CD4-positive, alpha-beta T cell treated with Interleukin-10 for 1 hour (primary cell): ENCODE results near the gene TPD52L2.
"Not testable (repeated sequence)": the region's sequence is repeated elsewhere in the genome, so short reads cannot be mapped to it uniquely, and the experiment has no call there.

Source experiments
- DNase-seq: peaks from one replicate; pipeline ENCODE4 v3.0.0-alpha.2; 2020

Gene TPD52L2

DNA sequence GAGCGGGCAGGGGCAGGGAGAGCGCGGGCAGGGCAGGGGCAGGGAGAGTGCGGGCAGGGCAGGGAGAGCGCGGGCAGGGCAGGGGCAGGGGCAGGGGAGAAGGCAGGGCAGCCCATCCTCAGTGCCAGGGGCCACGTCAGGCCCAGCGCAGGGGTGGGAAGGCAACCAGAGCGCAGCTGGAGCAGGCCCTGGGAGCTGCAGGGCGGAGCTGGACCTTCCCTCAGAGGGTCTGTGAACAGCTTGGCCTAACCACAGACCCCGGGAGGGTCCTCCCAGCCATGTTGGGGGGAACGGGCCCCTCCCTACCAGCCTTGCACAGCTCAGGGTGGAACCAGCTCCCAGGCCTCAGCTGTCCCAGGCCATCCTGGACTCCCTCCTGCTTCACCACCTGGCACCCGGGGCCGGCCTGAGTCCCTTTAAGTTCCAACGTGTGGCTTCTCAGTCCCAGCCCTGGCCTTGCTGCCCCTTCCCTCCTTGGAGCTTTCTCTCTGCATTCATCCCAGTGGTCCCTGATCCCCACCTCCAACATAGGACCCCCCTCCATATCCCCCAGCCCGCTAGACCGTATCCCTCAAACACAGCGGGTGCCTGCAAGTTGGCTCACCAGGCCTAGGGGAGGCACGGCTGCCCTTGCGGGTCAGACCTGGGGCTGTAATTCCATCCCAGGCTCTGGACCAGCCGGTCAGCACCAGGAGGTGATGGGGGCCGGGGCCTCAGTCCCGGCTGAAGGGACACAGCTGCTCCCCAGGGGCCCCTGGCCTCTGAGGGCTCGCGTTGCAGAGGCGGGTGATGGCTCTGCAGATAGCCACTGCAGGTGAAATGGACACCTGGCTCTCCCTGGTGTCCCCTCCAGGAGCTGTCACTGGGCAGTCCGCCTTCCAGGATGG lies 28.4 kb upstream of the TPD52L2 start:
- DNase-seq, result no peak

DNA sequence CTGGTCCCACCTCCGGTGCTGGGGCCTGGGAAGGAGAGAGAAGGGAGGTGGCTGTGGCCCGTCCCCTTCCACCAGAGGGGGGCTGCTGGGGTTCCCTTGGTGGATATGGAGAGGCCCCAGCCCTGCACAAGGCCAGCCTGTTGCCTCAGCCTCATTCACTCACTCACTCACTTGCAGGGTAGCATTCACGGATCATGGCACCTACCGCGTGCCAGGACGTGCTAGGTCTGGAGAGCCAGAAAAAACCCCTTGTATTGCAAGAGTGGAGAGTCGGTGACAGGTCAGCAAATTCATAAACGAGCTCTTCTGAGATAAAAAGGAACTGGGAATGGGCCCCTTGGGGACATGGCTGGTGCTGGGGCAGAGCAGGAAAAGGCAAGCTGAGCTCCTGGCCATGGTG lies 27.6 kb upstream of the TPD52L2 start:
- no peak for DNase-seq

GRCh38 chr20:63839620-63840019 lies 25.4 kb upstream of the TPD52L2 start:
- DNase-seq, result no peak

- no peak for DNase-seq
Measured at GRCh38 chr20:63840405-63840828, 24.7 kb upstream of the TPD52L2 start.

DNA sequence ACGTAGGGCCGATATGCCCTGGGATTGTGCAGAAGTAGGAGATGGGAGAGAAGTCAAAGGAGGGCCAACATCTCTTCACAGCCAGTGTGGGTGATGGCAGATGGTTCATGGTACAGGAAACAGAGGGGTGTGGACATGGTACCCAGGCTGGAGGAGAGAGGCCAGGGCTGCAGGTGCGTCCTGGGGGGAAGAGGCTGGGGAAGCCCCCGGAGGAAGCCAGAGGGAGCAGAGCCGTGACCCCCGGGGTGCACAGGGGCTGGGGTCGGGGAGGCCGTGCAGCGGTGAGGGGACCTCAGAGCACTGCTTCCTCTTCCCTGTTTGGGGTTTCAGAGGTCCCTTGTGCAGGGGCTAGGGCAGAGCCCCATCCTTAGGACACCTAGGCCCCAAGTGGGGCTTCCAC lies 22.8 kb upstream of the TPD52L2 start:
- DNase-seq, result no peak

- no peak for DNase-seq
Measured at GRCh38 chr20:63843222-63843621, 21.8 kb upstream of the TPD52L2 start.

DNA sequence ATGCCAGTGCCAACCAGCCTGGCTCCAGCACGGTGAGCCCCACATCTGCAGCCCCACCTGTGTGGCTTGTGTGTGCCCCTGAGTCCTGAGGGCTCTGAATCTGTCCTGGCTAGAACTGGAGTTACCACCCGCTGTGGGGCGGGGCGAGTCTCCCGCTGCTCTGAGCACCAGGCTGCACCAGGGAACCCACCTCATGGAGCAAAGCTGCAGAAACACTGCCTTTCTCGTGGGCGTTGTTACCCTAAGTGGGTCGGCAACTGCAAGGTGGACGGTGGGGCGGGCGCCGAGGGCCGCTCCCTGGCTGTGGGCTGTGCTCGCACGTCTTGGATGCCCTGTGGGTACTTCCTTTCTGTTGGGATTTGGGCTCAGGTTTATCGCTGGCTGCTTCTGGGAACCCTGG lies 21.3 kb upstream of the TPD52L2 start:
- DNase-seq, result no peak

DNA sequence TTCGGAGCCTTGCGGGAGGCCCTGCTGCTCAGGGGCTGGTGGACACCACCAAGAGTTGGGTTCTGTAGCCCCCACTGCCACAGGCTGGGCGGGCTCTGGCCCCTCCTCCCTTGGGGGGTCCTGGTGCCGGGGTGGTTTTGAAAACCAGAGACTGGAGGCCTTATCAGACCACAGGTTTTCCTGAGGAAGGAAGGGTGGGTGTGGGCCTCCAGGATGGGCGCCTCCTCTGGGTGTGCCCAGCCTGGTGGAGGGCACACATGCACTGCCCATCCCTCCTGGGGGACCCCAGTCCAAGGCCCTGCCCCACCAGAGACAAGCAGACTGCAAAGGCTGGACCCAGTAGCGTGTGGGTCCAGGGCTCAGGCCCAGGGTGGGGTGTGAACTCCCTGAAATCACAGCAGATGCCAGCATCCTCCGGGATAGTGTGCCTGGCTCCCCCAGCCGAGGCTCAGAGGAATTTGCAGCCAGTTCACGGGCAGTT lies 20.5 kb upstream of the TPD52L2 start:
- no peak for DNase-seq

GRCh38 chr20:63846128-63846771 lies 18.8 kb upstream of the TPD52L2 start:
- DNase-seq, result no peak

GRCh38 chr20:63846888-63847236 lies 18.2 kb upstream of the TPD52L2 start:
- DNase-seq, result no peak

DNA sequence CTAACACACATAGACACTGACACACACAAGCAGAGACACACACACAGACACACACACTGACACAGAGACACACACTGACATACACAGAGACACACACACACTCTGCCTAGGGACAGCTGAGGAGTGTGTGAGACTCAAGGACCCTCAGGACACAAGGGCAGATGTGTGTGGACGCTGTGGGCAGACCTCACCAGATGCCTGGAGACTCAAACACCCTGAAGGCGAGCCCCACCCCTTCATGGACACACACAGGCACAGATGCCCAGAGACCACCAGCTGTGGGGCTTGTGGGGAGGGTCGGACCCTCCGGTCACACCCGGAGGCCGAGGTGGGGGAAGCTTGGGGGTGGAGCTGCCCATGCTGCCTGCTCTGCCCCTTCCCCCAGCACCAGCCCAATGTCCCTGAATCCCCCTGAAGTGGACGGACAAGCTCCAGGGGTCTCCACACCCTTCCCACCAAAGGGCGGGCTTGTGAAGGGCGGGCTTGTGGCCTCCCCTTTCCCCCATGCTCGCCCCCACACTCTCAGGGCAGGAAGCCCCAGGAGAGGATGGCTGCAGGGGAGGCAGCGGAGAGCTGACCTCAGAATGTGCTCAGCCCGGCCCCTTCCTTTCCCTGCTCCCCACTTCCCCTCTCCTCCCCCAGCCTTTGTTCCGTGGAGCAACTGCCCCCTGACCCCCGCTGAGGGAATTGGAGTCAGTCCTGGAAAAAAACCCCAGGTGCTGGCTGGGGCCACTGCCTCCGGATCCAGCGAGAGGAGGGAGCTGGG lies 17.6 kb upstream of the TPD52L2 start:
- no peak for DNase-seq

DNA sequence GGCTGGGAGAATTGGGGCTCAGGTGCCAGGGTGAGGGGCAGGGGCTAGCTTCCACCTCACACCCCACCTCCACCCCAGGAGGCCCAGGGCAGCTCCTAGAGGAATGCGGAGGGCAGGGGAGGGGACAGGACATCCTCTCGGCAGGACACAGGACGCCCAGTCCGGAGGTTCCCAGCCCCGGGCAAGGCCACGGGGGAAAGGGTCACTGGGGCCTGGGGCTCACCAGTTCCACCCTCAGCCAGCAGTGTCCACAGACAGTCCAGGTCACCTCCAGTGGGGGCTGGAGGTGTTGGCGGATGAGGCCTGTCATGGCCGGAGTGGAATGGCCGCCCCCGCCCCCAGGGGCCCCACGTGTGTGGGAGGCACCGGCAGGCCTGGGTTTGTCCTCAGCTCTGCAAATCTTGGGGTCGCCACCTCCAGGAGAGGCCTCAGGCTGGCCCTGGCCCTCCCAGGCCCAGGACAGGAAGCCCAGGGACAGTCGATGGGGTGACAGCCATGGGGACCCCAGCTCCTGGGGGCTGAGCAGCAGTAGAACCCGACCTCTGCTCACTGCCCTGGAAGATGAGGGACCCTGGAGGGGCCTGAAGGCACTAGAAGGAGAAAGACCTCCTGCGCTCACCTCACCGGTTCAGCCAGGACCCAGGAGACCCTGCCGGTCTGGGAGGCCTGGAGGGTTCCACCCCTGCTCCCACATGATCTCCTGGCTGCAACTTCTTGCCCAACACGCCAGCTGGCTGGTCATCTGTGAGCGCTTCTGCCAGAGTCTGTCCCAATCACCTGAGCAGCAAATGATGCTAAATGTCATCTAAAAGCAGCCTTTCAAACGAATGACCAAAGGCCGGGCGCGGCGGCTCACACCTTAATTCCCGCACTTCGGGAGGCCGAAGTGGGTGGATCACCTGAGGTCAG lies 16.8 kb upstream of the TPD52L2 start:
- DNase-seq, result no peak

DNA sequence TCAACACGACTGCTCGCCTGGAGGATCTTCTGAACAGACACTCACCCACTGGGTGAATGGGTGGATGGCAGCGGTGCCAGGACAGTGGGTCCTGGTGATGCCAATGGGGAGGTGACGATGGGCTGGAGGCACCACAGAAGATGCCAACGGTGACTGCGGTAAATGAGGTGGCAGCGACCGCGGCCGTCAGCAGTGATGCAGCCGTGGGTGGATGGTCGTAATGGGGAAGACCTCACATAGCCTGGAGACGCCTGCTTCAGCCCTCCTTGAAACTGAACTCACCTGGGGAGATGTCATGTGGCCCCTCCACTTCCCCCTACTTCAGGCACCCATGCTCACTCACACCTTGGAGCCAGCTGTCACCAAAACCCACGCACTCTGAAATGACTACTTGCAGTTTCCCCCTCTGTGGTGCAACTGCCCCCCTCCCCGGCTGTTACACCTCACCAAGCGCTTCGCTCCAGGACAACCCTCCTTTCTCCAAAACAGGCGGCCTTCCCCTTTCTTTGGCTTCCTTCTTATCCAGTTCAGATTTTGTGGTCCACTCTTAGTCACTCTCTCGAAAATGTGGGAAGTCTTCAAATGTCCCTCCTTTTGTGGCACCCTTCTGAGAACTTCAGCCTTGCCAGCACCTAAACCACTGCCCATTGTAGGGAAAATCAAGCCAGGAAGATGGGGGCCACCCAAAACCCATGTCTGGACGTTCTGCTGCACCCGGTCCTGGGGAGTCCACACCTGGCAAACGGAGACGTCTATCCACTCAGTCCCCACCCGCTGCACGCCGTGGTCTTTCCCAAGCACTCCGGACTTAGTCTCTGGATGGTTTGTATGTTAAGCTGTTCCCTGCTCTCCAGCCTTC lies 14.2 kb upstream of the TPD52L2 start:
- no peak for DNase-seq

GRCh38 chr20:63851548-63851943 lies 13.5 kb upstream of the TPD52L2 start:
- DNase-seq, result not testable (repeated sequence)

DNA sequence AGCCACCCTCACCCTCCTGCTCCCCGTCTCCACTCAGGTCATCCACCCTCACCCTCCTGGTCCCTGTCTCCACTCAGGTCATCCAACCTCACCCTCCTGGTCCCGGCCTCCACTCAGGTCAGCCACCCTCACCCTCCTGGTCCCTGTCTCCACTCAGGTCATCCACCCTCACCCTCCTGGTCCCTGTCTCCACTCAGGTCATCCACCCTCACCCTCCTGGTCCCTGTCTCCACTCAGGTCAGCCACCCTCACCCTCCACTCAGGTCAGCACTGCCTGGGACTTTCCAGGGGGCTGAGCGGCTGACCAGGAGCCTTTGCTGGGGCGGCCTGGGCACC lies 11.4 kb upstream of the TPD52L2 start:
- not testable (repeated sequence) for DNase-seq

DNA sequence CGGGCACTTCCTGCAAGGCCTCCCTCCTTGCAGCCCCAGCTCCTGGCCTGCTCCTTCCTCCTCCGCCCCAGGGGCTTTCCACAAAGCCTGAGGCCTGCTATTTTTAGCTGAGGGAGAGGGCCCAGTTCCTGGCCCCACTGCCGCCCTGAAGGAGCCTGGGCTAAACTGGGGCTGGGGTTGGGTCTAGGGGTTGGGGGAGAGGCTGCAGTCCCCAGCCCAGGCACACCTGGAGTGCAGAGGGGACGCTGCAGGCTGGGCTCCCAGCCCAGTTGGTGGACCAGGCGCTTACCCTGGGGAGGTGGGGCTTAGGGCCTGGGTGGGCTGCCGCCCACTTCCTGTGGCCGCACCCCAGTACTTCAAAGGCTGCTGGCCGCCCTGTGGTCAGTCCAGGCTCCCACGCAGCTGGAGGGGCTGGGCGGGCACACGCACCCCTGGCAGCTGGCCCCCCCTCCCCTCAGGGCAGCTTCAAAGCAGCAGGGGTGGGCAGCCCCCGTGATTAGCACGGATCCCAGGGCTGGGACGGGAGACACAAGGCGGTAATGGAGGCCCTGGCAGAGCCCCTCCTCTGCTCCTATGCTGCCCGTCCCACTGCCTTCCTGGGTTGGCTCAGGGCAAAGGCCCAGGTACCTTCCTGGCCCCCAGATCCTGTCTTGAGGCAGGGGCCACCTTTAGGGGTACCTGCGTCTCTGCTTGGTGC lies 10.9 kb upstream of the TPD52L2 start:
- DNase-seq, result no peak

DNA sequence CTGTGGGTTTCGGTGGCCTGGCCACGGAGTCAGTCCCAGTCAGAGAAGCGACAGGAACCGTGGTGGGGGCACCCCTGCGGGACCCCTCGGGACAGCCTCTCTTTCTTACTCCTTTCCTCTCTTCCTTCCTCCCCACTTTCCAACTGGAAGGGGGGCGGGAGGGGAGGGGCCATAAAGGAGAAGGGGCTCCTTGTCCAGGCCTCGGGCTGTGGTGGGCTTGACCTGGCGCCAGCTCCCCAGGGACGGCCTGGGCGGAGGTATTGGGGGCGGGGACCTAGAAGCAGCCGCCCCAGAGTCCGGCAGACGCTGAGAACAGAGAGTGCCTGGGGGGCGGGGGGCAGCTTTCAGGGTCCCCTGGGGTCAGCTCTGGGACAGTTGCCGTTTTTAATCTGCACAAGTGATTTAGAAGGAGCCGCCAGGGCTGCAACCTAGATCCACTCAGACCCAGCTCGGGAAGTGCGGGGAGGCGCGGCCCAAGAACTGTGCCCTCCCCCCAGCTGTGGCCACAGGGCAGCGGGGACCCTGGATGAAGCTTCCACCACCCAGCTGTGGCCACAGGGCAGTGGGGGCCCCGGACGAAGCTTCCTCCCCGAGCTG lies 10.2 kb upstream of the TPD52L2 start:
- no peak for DNase-seq

DNA sequence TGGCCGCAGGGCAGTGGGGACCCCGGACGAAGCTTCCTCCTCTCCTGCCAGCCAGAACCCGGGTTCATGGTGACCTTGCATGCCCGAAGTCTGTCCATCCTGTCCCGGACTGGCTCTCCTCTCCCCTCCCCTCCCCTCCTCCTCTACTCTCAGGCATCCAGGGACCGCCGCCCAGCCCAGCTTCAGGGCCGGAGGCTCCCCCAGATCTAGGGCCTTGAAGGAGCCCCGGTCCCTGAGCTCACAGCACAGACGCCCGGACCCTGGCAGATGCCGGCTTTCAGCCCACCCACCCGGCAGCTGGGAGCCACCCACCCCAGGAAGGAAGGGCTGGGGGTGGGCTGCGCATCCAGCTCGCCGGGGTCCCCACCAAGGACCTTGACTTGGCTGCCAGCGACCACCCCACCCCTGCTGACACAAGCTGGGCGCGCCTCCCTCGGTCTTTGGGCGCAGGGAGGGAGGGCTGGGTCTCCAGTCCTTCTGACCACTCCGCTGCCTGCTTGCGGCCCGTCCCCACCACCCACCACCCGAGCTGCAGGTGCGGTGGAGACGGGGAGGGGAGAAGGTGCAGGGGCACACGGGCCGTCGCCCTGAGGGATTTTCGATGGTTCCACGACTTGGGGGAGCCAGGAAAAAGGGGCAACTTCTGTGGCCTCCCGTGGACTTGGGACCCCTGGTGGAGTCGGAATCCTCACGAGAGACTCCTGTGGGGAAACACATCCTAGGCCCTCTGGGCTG lies 9.5 kb upstream of the TPD52L2 start:
- no peak for DNase-seq

DNA sequence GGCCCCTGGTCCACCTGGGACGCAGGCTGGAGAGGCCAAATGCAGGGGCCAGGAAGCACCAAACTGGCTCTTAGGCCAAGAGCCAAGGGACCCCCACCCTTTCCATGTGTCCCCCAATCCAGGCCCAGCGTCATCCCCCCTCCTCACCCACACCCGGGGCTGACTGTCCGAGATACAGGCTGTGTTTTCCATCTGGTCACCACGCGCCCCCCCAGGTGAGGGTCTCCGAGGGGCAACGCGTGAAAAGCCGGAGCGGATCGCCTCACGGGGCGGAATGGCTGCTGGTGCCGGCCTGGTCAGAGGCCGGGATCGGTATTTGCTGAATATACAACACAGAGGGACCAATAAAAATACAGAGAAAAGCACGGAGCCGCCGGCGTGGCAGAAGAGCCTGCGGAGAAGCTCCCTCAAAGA lies 9.0 kb upstream of the TPD52L2 start:
- no peak for DNase-seq
